T-helper 17 cell (primary cell): Measurements from ENCODE around the gene GPR42. TPM values are rescaled to one million over a fixed set of nuclear protein-coding genes. Genes with fewer than 3 reads are reported as not detected.
"Not testable (repeated sequence)": the region's sequence is repeated elsewhere in the genome, so short reads cannot be mapped to it uniquely, and the experiment has no call there.

Source experiments
- ATAC-seq: fragments of 150-1000 bp; cut with Tn5 transposase; 2 replicates; pipeline ENCODE4 v1.10.0; 2021; ENCODE audit warnings: mild to moderate bottlenecking, moderate library complexity
- DNase-seq, 3 donors: peaks; one replicate each; pipeline versions ENCODE4 v3.0.0 to v3.0.0-alpha.2; 2020 to 2021
- H3K9me3 ChIP-seq: one replicate; pipeline ENCODE4 v1.7.0; 2013; ENCODE audit warnings: low read length, mild to moderate bottlenecking; ENCODE audit not compliant: control insufficient read depth, poor library complexity, severe bottlenecking
- H3K27ac Mint-ChIP-seq: one replicate; pipeline ENCODE4 v1.8.0; 2022; ENCODE audit warnings: mild to moderate bottlenecking, moderate library complexity, mixed read lengths
- H3K27me3 Mint-ChIP-seq: one replicate; pipeline ENCODE4 v1.8.0; 2022; ENCODE audit warnings: mixed read lengths
- H3K36me3 Mint-ChIP-seq: one replicate; pipeline ENCODE4 v1.8.0; 2022; ENCODE audit warnings: low read depth, mixed read lengths
- H3K4me1 Mint-ChIP-seq: one replicate; pipeline ENCODE4 v1.8.0; 2022; ENCODE audit warnings: mild to moderate bottlenecking, mixed read lengths
- H3K4me3 Mint-ChIP-seq: one replicate; pipeline ENCODE4 v1.8.0; 2022; ENCODE audit warnings: mild to moderate bottlenecking, moderate library complexity, mixed read lengths
- total RNA-seq, 4 donors: library from RNA in 2 of 4; stranded (reverse) in 2 of 4; gene quantifications; one replicate each; pipeline ENCODE4 v1.2.3 and lab custom pipeline; 2022 to 2026

The GPR42 gene
- total RNA-seq, 2 donors from 2014 or later, result 0.20 TPM; not detected in 1

- ATAC-seq, result no peak
- no peak for DNase-seq
- no peaks in the 10 kb centered on the region for H3K9me3 ChIP-seq
- Mint-ChIP-seq H3K27ac (no peak overlapping the region), H3K36me3 (no peaks in the 10 kb centered on the region), H3K4me3 (no peak overlapping the region), H3K4me1 (peaks cover 5% of the 10 kb centered on the region), H3K27me3 (peaks cover 5% of the 10 kb centered on the region)
Measured at GRCh38 chr19:35399948-35400772, 29.3 kb downstream of the GPR42 start.

- H3K9me3 ChIP-seq, result no peaks in the 10 kb centered on the region
- ATAC-seq (no peak), DNase-seq (no peak)
- Mint-ChIP-seq H3K27me3 (peaks cover 5% of the 10 kb centered on the region), H3K27ac (no peak overlapping the region), H3K4me1 (peaks cover 5% of the 10 kb centered on the region), H3K4me3 (no peak overlapping the region), H3K36me3 (peaks cover under 1% of the 10 kb centered on the region)
Measured at GRCh38 chr19:35400773-35401100, 29.9 kb downstream of the GPR42 start.

DNA sequence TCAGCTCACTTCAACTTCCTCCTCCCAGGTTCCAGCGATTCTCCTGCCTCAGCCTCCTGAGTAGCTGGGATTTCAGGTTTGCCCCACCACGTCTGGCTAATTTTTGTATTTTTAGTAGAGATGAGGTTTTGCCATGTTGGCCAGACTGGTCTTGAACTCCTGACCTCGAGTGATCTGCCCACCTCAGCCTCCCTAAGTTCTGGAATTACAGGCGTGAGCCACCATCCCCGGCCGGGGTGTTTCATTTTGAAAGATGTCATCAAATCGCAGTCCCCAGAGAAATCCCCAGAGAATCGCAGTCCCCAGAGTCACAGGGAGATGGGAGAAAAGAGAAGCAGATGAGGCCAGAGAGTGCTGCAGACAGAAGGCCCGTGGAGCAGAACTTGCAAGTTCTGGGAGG lies 30.5 kb downstream of the GPR42 start:
- DNase-seq, ATAC-seq, H3K27ac Mint-ChIP-seq, H3K9me3 ChIP-seq, H3K4me1 Mint-ChIP-seq, H3K27me3 Mint-ChIP-seq, H3K4me3 Mint-ChIP-seq, H3K36me3 Mint-ChIP-seq: not testable (repeated sequence)

DNA sequence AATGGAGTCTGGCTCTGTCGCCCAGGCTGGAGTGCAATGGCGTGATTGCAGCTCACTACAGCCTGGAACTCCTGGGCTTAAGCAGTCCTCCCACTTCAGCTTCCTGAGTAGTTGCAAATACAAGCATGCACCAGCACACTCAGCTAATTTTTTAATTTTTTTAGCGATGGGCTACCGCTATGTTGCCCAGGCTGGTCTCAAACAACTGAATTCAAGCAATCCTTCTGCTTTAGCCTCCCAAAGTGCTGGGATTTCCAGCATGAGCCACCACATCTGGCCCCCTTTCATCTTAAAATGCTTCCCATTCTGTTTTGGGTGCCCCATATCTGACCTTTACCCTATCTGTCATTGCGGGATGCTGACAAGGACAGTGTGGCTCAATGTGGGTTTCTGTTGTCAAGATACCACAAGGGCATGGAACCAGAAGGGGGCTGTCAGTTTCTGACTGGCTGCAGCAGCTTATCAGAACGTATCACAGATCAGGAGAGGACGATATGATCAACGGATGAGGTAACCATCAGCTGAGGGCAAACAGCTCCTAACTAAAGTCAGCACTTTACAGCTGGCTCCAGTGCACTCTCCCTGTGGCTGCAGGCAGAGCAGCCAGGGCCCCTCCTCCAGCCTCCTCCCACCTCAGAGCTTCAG lies 32.4 kb downstream of the GPR42 start:
- H3K27me3 Mint-ChIP-seq, result peaks cover 8% of the 10 kb centered on the region
- no peak overlapping the region for H3K27ac Mint-ChIP-seq
- no peaks in the 10 kb centered on the region for H3K9me3 ChIP-seq
- no peak overlapping the region for H3K4me3 Mint-ChIP-seq
- ATAC-seq, result peak; percentile 39
- peaks cover 2% of the 10 kb centered on the region for H3K36me3 Mint-ChIP-seq
- peaks cover 5% of the 10 kb centered on the region for H3K4me1 Mint-ChIP-seq
- no peak for DNase-seq

DNA sequence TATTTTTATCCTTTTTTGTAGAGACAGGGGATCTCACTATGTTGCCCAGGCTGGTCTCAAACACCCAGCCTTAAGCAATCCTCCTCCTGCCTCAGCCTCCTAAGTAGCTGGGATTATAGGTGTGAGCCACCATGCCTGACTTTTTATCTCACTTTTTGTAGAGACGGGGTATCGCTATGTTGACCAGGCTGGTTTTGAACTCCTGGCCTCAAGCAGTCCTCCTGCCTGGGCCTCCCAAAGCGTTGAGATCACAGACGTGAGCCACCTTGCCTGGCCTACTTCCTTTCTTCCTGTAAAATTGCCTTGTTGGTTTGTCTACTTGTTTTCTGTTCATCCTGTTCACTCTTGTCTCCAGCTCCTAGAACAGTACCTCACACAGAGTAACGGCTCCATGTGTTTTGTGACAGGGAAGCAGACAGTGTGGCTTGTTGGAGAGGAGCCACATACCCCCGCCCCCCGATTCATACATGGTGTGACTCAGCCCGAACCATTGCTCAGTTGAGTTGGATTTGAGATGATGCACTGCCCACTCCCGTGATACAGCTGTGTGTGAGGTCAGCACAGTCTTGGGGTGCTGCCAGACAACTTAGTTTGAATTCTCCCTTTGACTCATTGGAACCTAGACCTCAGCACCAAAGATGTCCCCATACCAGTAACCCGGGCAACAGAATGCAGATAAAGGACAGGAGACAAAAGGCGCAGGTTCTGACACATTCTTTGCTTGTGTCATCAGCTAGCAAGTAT lies 34.2 kb downstream of the GPR42 start:
- DNase-seq (no peak), ATAC-seq (no peak)
- Mint-ChIP-seq H3K36me3 (peaks cover 2% of the 10 kb centered on the region), H3K4me3 (no peak overlapping the region), H3K4me1 (peaks cover 5% of the 10 kb centered on the region), H3K27me3 (peaks cover 9% of the 10 kb centered on the region), H3K27ac (peak overlapping the region; percentile 71)
- H3K9me3 ChIP-seq, result no peaks in the 10 kb centered on the region

DNA sequence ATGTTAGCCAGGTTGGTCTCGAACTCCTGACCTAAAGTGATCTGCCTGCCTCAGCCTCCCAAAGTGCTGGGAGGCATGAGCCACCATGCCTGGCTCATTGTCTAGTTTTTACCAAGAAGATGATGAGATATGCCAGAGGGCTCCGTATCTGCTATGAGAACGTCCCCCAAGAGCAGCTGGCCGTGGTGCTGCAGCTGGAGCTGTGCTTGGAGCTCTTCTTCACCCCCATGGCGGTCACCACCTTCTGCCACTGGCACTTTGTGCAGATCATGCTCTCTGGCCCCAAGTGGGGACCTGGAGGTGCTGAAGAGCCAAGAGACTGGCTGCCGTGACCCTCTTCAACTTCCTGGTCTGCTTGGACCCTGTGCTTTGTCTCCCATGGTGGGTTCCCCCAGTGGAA lies 36.8 kb downstream of the GPR42 start:
- DNase-seq, result no peak
- H3K27ac Mint-ChIP-seq, result no peak overlapping the region
- H3K4me3 Mint-ChIP-seq, result no peak overlapping the region
- peaks cover 2% of the 10 kb centered on the region for H3K36me3 Mint-ChIP-seq
- no peak for ATAC-seq
- no peaks in the 10 kb centered on the region for H3K9me3 ChIP-seq
- H3K27me3 Mint-ChIP-seq, result peaks cover 7% of the 10 kb centered on the region
- peaks cover 2% of the 10 kb centered on the region for H3K4me1 Mint-ChIP-seq

DNA sequence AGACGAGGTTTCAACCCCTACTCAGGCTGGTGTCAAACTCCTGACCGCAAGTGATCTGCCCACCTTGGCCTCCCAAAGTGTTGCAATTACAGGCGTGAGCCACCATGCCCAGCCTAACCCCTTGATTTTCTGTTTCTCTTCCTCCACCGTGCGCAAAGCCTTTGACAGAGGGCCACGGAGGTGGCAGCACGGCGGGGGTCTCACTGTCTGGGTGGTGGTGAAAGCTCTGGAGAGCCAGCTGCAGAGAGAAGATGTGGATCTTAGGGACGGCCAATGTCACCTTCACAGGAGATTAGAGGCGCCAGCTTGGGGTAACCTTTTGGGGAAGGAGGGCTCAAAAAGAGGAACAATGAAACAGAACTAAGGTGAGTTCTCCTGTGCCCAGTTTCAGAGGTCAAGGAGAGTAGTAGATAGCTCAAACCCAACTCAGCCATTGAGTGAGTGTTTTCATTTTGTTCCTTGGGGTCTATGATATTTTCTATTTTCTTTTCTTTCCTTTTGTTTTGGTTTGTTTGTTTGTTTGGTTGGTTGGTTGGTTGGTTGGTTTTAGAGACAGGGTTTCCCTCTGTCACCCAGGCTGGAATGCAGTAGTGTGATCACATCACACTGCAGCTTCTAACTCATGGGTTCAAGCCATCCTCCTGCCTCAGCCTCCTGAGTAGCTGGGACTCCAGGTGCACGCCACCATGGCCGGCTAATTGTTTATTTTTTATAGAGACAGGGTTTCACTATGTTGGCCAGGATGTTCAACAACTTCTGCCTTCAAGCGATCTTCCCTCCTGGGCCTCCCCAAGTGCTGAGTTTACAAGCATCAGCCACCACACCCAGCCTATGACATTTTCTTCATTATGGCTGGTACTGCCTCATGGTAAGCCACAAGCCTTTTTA lies 37.7 kb downstream of the GPR42 start:
- Mint-ChIP-seq H3K4me3 (no peak overlapping the region), H3K27me3 (peaks cover 16% of the 10 kb centered on the region), H3K4me1 (peaks cover 2% of the 10 kb centered on the region), H3K36me3 (peaks cover 2% of the 10 kb centered on the region), H3K27ac (no peak overlapping the region)
- ATAC-seq, result no peak
- DNase-seq, result no peak
- H3K9me3 ChIP-seq, result no peaks in the 10 kb centered on the region

- no peaks in the 10 kb centered on the region for H3K9me3 ChIP-seq
- H3K4me3 Mint-ChIP-seq, result no peak overlapping the region
- no peak overlapping the region for H3K27ac Mint-ChIP-seq
- H3K27me3 Mint-ChIP-seq, result peaks cover 23% of the 10 kb centered on the region
- peaks cover 2% of the 10 kb centered on the region for H3K36me3 Mint-ChIP-seq
- H3K4me1 Mint-ChIP-seq, result peaks cover 1% of the 10 kb centered on the region
- no peak for ATAC-seq
- DNase-seq, result no peak
Measured at GRCh38 chr19:35409191-35409590, 38.3 kb downstream of the GPR42 start.

GRCh38 chr19:35410487-35410886 lies 39.6 kb downstream of the GPR42 start:
- H3K36me3 Mint-ChIP-seq, result peaks cover 2% of the 10 kb centered on the region
- no peak for ATAC-seq
- H3K4me1 Mint-ChIP-seq, result no peaks in the 10 kb centered on the region
- H3K27me3 Mint-ChIP-seq, result peaks cover 28% of the 10 kb centered on the region
- DNase-seq, result no peak
- no peaks in the 10 kb centered on the region for H3K9me3 ChIP-seq
- H3K4me3 Mint-ChIP-seq, result no peak overlapping the region
- no peak overlapping the region for H3K27ac Mint-ChIP-seq

DNA sequence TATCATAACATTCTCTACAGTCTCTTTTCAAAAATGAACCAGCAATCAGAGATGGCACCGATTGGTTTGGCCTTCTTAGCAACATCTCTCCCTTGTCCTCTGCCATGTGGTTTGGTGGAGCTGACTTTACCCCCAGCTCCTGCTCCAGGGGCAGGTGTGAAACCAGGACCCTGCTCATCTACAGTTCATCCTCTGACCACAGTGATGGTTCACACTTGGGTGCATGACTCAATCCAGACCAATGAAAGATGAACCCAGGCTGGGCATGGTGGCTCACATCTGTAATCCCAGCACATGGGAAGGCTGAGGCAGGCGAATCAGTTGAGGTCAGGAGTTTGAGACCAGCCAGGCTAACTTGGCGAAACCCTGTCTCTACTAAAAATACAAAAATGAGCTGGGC lies 43.6 kb downstream of the GPR42 start:
- no peak for ATAC-seq

DNA sequence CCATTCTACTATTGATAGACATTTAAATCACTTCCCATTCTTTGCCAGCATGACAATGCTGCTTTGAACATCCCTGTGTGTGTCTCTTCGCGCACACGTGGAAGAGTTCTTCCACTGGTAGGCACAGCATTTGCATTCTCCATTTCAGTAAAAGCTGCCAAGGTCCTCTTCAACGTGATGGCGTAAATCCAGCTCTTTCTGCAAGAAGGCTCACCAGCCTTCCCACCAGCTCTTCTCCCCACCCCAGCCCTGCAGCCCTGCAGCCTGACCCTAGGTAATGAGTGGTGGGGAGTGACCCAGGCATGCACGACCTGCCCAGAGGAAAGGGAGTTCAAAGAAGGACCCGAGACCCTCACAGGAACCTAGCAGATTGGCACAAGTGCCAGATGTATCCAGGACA lies 45.5 kb downstream of the GPR42 start:
- Mint-ChIP-seq H3K4me3 (no peak overlapping the region), H3K36me3 (peaks cover 5% of the 10 kb centered on the region), H3K27ac (no peak overlapping the region), H3K4me1 (peaks cover 7% of the 10 kb centered on the region), H3K27me3 (peaks cover 51% of the 10 kb centered on the region)
- no peaks in the 10 kb centered on the region for H3K9me3 ChIP-seq
- ATAC-seq (no peak), DNase-seq (no peak)

More for the DNA sequence above, 43.6 kb downstream of the GPR42 start:
- Mint-ChIP-seq H3K4me3 (no peak overlapping the region), H3K4me1 (peaks cover 5% of the 10 kb centered on the region), H3K36me3 (peaks cover 5% of the 10 kb centered on the region), H3K27me3 (peaks cover 51% of the 10 kb centered on the region), H3K27ac (no peak overlapping the region)
- DNase-seq, result no peak
- H3K9me3 ChIP-seq, result no peaks in the 10 kb centered on the region

DNA sequence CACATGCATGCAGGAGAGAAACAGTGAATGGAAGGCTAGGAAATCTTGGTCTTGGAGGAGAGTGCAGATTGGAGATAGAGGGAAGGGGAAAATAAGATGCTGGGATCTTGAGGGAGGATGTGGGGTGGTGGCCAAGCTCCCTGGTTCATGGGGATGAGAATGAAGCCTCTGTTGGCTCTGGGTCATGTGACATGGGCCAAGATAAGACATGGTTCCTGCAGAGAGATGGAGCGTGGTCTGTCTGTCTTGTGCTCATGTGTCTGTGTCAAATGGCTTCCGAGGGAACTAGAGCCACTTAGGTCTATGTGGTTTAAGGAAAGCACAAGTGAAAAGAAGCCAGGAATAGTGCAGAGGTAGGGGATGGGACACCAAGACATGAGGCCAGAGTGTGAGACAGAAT lies 46.4 kb downstream of the GPR42 start:
- ATAC-seq (no peak), DNase-seq (no peak)
- Mint-ChIP-seq H3K27me3 (peaks cover 51% of the 10 kb centered on the region), H3K4me3 (no peak overlapping the region), H3K27ac (no peak overlapping the region), H3K4me1 (peaks cover 7% of the 10 kb centered on the region), H3K36me3 (peaks cover 5% of the 10 kb centered on the region)
- no peaks in the 10 kb centered on the region for H3K9me3 ChIP-seq
